ENCODE measurements around the gene WNK1. TPM values are rescaled to one million over a fixed set of nuclear protein-coding genes. Genes with fewer than 3 reads are reported as not detected.

WNK1 gene
- total RNA-seq, 1 experiment from 2014 or later, result 117 TPM

DNA sequence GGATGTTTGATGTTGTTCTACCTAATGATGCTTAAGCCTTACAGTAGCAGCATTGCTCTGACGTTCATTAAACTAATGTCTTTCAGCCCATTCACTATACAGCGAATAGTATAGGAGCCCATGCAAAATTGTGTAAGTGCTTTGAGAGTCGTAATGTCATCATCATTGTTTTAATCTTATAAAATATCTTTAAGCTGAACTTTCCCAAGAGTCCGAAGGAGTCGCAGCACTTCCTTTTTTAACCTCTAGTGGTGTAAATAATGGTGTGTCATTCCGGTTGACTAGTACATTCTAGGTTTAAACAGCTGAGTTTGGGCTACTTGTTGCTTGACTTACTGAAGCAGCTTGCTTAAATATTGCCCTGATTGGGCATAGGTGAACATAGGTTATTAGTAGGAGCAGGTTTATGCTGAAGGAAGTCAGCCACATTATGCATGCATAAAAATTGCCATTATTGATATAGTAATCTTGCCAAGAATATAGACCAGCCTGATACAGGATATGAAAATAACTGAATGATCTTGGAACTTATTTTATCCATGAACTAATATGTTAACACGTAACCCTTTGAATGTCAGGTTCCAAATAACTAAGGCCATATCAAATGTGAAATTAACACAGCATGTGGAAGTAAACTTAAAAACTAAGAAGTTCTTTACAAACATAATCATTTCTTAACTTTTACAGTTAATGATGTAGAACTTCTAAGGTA lies 2.6 kb downstream of the WNK1 start:
- no peak for DNase-seq
- Histone ChIP-seq H2BK15ac (ENCODE audit: low read depth, low read length) (no peak overlapping the region), H3K27me3 (ENCODE audit: insufficient read depth, low read length) (no peaks in the 10 kb centered on the region), H3K23me2 (ENCODE audit: insufficient read length, low read depth, low read length, poor library complexity, severe bottlenecking) (peaks cover 21% of the 10 kb centered on the region), H3K4me2 (ENCODE audit: insufficient read depth, insufficient read length, low read length) (peak overlapping the region; percentile 97), H2AK5ac (ENCODE audit: insufficient read length, low read length) (no peak overlapping the region), H2BK5ac (ENCODE audit: insufficient read length, low read length) (no peak overlapping the region), H4K8ac (replicated peaks; ENCODE audit: insufficient read length, low read depth, low read length) (no peak overlapping the region), H3K79me1 (ENCODE audit: insufficient read depth, low read depth, low read length, poor library complexity, severe bottlenecking) (peaks cover 4% of the 10 kb centered on the region), H3K9me3 (ENCODE audit: control insufficient read depth, low read depth, low read length) (no peaks in the 10 kb centered on the region), H4K91ac (ENCODE audit: insufficient read length, low read depth, low read length) (no peak overlapping the region), H4K5ac (ENCODE audit: insufficient read length, low read depth, low read length) (no peak overlapping the region), H2BK20ac (ENCODE audit: low read depth, low read length, poor library complexity, severe bottlenecking) (no peak overlapping the region), H2BK120ac (ENCODE audit: low read depth, low read length, poor library complexity, severe bottlenecking) (no peak overlapping the region), H3T11ph (ENCODE audit: low read length) (no peak overlapping the region), H3K4me1 (ENCODE audit: insufficient read depth, low read length) (no peaks in the 10 kb centered on the region), H3K14ac (ENCODE audit: insufficient read depth, low read length) (no peak overlapping the region), H3K56ac (ENCODE audit: insufficient read length, low read depth, low read length) (no peak overlapping the region), H3K9ac (ENCODE audit: extremely low read depth, insufficient read length, low read length) (no peak overlapping the region), H3K23ac (ENCODE audit: insufficient read length, low read depth, low read length) (no peak overlapping the region), H3K27ac (ENCODE audit: insufficient read length, low read depth, low read length) (no peak overlapping the region), H2AFZ (ENCODE audit: low read length) (no peak overlapping the region), H2BK12ac (ENCODE audit: insufficient read length, low read depth, low read length) (no peak overlapping the region), H3K18ac (ENCODE audit: insufficient read length, low read depth, low read length) (no peak overlapping the region), H3K4ac (ENCODE audit: low read depth, low read length) (no peak overlapping the region), H3K79me2 (ENCODE audit: insufficient read depth, low read length) (peaks cover 25% of the 10 kb centered on the region; the same call in 1 of the 2 replicates), H4K20me1 (ENCODE audit: control insufficient read depth, insufficient read depth, insufficient read length) (no peaks in the 10 kb centered on the region)
- H3K27me3 Mint-ChIP-seq (ENCODE audit: low read depth), result no peaks in the 10 kb centered on the region; the same call in 1 of the 2 replicates
- TF ChIP-seq CTCF (conservative IDR thresholded peaks at IDR 0.05), result peak; percentile 56
- peaks cover 26 to 35% of the 10 kb centered on the region in 2 experiments for H3K4me1 Mint-ChIP-seq
- WGBS (ENCODE audit: extremely low coverage, insufficient read length, low lambda C conversion rate), result no CpG with 5 or more reads among the region's 7 CpGs
- no peak overlapping the region for H3K27ac Mint-ChIP-seq
- no peaks in the 10 kb centered on the region for H3K9me3 Mint-ChIP-seq
- peaks cover 0 to 7% (median 0%) of the 10 kb centered on the region in 3 experiments; a peak in 4 of 7 replicates for H3K36me3 Mint-ChIP-seq (ENCODE audit: insufficient read depth in 1 of 3, low read depth in 3 of 3)
- peak overlapping the region in 1 of 2 experiments; percentile 94; a peak in 3 of 5 replicates for H3K4me3 Mint-ChIP-seq

Measured in H9 (cell line).